Islet precursor cell (in vitro differentiated cells): ENCODE measurements around the gene SPOCD1.

Experiments used
- DNase-seq: peaks from one replicate; pipeline ENCODE4 v3.0.0-alpha.2; 2018

SPOCD1 gene

GRCh38 chr1:31769720-31770390 is 46.0 kb downstream of the SPOCD1 start:
- DNase-seq = no peak

DNA sequence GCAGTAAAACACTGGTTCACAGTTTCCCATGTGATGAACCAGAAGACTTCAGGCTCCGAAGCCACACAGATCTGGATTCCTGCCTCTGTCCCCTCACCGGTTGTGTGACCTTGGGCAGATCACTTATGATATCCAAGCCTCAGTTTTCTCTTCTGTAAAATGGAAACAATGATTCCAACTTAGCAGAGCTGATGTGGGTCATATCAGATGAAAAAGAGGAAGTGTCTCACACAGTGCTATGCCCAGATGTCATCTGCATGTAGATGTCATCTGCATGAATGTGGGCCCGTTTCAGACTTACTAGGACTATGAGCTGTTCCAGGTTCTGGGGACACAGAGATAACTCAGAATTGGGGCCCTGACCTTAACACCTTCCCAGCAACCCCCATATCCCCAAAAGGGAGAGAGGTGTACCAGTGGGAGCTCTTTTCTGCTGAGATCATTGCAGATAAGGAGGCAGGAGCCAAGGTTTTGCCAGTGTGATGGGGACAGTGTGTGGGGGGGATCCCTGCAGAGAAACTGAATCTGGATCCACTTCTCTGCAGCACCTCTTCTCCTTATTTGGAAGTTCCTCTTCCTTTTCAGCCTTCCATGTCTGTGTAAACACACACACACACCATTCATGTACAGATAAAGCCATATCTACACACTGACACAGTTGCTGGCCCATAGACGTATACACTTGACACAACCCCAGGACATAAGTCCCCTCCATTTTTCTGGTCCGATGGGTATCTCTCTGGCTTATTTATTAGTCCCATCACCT is 46.7 kb downstream of the SPOCD1 start:
- DNase-seq = no peak

DNA sequence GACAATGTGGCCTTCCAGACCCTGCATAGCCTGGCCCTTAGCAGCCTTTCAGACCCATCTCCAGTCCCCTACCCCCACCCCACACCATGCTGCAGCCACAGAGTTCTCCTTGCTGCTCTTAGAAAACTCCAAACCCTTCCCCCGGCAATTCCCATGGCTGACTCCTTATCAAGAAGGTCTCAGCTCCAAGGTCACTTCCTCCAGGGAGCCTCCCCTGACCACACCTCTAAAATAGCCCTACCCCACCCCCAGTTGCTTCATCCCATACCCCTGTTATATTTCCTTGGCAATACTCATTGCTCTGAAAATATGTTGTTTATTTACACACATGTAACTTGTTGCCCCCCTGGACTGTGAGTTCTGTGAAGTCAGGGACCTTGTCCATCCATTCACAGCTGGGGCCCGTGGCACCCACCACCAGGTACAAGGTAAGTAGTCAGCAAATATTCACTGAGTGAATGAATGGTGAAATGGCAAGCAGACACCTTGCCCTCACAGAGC is 47.4 kb downstream of the SPOCD1 start:
- no peak for DNase-seq

DNA sequence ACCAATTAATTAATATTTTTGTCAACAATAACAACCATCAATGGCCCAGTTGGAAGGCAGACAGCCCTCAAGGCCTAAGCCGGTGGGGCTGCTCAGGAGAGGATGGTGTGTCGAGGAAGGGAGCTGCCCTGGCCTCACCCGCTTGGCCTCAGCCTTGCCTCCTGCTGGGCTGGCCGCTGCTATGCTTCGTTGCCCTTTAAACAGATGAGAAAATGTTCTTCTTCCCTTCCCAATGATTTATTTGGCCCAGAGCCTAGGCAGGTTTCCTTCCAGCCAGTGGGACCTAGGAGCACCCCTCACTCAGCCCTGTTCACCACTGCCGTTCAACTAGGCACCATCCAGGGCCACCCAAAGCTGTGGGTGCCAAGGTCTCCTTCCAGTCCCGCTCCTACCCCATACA is 48.6 kb downstream of the SPOCD1 start:
- no peak for DNase-seq

- no peak for DNase-seq
Measured at GRCh38 chr1:31765516-31765915, 50.3 kb downstream of the SPOCD1 start.

DNA sequence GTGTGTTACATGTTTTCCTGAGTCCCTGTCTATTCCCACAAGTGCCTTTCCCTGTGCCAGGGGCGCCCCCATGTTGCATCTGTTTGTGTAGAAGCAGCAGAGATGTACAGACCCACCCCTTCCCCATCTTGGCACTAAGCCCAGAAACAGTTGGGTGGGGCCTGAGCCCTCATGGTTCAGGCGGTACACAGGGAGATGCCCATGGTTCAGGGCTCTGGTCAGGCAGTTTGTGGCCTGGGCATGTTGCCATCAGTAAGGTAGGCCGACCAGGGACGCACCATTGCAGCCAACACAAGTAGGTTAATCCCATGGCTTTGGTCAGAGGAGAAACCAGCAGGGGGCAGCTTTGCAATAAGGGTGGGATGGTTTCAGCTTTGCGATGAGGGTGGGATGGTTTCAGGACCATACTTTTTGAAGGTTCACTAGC is 50.8 kb downstream of the SPOCD1 start:
- no peak for DNase-seq

- no peak for DNase-seq
Measured at GRCh38 chr1:31764312-31765040, 51.3 kb downstream of the SPOCD1 start, which contains the start of gene ADGRB2. ADGRB2 (minus strand) TSS chr1:31764340; CDS start chr1:31757221, 7,119 bp downstream.

- DNase-seq = no peak
Measured at GRCh38 chr1:31763671-31764311, 52.0 kb downstream of the SPOCD1 start.

GRCh38 chr1:31762726-31763670 is 52.8 kb downstream of the SPOCD1 start:
- DNase-seq = peak; percentile 86

DNA sequence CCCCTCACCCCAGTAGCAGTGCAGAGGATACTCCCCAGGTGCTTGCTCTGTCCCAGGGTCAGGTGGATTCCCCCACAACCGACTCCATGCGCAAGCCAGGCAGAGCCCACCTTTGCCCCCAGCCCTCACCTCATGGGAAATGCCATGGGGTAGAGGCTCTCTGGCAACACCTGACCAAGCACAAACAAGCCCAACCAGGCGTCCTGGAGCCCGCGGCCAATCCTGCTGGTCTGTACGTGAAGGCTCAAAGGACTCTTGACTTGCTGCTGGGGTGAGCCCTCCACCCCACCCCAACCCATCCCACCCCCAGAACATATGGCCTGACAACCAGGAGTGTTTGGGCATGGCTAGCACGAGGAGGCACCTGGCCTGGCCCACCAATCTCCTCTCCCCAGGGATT is 53.5 kb downstream of the SPOCD1 start:
- DNase-seq = no peak

GRCh38 chr1:31761883-31762282 is 53.9 kb downstream of the SPOCD1 start:
- no peak for DNase-seq

DNA sequence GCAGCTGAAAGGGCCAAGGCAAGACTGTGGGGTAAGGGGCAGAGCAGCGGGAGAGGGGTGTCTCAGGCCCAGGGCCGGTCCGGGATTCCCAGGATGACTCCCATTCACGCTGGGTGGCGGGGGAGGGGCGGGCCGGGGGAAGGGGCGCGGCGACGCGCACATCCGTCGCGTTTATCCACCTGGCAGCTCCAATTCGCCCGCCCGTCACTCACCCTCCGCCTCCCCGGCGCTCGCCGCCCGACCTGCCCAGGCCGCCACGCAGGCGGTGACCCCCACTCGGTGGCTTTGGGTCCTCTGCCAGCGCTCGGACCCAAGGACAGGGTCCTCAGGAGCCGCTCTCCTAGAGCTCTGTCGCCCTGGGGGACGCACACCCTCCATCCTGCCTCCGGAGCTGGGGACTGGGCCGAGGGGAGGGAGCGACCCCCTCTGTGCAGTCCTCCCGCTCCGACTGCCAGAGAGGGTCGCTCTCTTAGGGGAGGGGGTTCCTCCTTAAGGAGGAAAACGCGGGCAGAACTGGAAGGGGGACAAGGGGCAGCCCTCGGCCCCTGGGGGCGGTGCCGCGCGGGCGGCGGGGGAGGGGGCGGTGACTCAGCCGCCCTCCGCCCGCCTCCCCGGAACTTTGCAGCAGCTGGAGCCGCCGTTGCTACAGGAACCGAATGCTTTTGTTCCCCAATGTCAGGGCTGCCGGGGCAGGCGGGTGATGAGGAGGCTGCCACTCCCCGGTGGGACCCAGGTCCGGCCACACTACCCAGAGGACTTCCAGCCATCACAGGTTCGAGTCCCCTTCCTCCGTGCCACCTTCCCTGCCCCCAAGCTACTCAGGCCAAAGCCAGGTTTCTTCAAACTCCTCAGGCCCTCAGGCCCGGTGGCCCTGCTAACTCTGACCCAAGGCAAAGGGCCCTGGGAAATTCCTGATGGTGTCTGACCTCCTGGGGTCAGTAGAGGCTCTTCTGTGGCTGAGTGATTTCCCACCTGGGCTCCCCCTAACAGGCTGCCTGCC is 55.1 kb downstream of the SPOCD1 start:
- DNase-seq = peak; percentile 87

GRCh38 chr1:31759298-31760023 is 56.4 kb downstream of the SPOCD1 start:
- DNase-seq = no peak

DNA sequence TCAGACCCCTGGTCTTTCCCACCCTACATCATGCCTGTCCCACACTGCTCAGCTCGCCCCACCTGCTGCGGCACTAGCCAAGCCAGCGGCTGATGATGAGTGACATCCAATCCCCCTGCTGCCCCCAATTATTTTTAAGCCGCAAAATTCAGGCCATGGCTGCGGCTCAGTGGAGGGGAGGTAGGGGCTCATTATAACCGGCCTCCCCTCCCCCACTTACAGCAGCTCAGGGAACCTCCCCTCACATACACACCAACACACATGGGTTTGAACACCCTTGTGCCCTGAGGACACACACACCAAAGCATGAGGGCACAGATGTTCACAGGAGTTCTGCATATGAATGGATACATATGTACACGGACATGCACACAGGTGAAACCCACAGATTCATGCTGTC is 57.0 kb downstream of the SPOCD1 start:
- no peak for DNase-seq

DNA sequence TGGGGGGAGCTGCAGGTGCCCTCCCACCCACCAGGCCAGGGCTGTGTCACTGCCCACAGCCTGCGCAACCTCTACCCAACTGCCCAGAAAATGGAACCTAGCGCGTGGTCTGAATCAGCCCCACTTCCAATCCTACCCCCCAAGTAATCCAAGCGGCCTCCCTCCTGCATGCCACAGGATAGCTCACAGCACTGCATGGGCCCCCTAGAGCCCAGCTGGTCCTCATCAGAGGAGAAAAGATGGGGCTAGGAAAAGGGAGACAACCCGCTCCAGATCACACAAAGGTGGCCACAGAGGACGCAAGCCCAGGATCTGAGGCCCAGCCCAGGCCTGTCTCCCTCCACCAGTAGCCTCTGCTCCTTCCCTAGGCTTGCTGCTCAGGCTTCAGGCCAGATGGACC is 57.8 kb downstream of the SPOCD1 start:
- no peak for DNase-seq

- DNase-seq = no peak
Measured at GRCh38 chr1:31757204-31757679, 58.6 kb downstream of the SPOCD1 start.

DNA sequence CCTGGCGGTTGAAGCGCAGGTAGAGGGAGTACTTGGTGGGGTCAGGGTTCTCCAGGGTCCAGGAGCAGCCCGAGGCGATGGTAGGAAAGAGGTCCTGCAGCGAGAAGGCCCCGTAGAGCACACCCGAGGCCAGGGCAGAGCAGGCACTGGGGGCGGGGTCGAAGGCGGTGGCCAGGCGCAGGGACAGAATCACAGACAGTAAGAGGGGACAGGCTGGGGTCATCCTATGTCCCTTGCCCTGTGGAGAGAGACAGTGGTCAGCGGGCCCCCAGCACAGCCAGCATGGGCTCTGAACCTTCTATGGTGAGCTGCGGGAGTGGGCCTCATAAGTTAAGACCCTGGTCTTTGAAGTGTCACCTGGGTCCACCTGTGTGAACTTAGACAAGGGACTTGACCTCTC is 59.2 kb downstream of the SPOCD1 start:
- no peak for DNase-seq

DNA sequence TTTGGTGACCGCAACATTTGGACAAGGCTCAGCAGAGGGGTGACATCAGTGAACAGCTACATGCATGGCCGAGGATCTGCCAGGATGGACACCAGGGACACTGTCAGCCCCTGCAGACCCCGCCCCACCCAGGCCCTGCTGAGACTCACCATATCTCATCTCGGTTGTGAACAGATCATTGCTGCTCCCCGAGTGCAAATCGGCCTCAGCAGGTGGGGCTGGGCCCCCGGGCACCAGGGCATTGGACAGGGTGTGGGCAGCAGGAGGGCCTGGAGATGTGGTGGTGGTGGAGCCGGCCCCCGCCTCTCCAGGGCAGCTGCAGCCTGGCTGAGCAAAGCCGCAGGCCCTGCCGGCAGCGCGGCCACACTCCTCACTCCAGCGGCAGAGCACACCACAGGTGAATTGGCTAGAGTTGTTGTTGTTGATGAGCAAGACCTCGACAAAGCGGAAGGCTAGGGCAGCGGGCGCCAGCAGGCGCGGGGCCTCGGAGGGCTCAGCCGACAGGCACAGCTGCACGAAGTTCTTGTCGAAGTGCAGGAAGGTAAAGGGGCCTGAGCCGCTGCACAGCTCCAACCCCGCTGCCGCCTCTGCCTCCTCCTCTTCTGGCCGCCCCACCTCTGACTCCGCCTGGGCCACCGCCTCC is 59.9 kb downstream of the SPOCD1 start:
- DNase-seq = no peak

DNA sequence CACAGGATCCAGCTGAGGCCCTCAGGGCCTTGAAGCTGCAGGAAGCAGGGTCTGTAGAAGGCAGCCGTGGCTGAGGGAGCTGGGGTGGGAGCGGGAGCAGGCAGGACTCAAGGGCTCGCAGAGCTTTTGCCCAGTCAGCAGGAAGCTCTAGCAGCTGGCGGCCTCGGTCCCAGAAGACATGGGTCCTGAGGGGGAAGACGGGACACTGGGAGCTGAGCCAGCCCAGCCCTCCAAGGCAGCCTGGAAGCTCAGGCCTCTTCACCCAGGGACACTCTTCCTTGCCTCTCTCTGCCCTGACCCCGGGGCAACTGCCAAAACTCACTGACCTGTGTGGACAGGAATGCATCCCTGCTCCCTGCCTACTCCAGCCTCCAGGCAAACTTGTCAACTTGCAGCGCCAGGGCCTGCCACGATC is 60.6 kb downstream of the SPOCD1 start:
- DNase-seq = peak; percentile 95
